Measurements from ENCODE around the gene JAK3. TPM values are rescaled to one million over a fixed set of nuclear protein-coding genes. Genes with fewer than 3 reads are reported as not detected.

Gene JAK3
- polyA plus RNA-seq, 1 of the 3 experiments (the other 2 are of a cell fraction) = 1.3 TPM

- peak; percentile 12 for DNase-seq
- WGBS (ENCODE audit: low lambda C conversion rate) = 76% methylated on average over 7 of the region's 9 CpGs
- no peaks in the 10 kb centered on the region for H3K9me2 ChIP-seq
- no peak overlapping the region for H3K9ac ChIP-seq
- ChIA-PET CTCF (interaction anchor here (0.6 to 0.8 kb wide), 2 partner anchors 16 to 111 kb away, joined by 3 to 4 read pairs; no protein-coding TSS in a partner anchor), POLR2A (no interaction called here)
- peaks cover 40% of the 10 kb centered on the region for H3K27me3 ChIP-seq (ENCODE audit: insufficient read depth)
- H3F3A ChIP-seq (replicated peaks; ENCODE audit: insufficient read depth) = no peaks in the 10 kb centered on the region
- H3K27ac ChIP-seq (ENCODE audit: low read depth in 2 of 2, low read length in 1 of 2) = no peak overlapping the region
- H3K36me3 ChIP-seq (replicated peaks in 1 of 2; ENCODE audit: control insufficient read depth in 1 of 2, insufficient read depth in 2 of 2, low read length in 1 of 2) = no peaks in the 10 kb centered on the region
- peaks cover 0 to 5% of the 10 kb centered on the region in 2 experiments; a peak in 1 of 4 replicates for H3K4me1 ChIP-seq (ENCODE audit: control insufficient read depth in 1 of 2, insufficient read depth in 2 of 2, low read depth in 1 of 2, low read length in 1 of 2)
- H3K4me2 ChIP-seq = no peak overlapping the region
- no peak overlapping the region for H2AFZ ChIP-seq (ENCODE audit: low read depth)
- H3K79me2 ChIP-seq (ENCODE audit: insufficient read depth) = no peaks in the 10 kb centered on the region
- no peaks in the 10 kb centered on the region for H4K20me1 ChIP-seq (ENCODE audit: insufficient read depth)
- no peaks in the 10 kb centered on the region for H3K9me3 ChIP-seq
- no peak for TF ChIP-seq ZBTB33 (IDR thresholded peaks at IDR 0.05; ENCODE audit: borderline replicate concordance, low read depth)
- TF ChIP-seq SIN3A (IDR thresholded peaks at IDR 0.05; ENCODE audit: borderline replicate concordance, low read depth, low read length) = no peak
- no peak for TF ChIP-seq PBX3 (IDR thresholded peaks at IDR 0.05)
- TF ChIP-seq MXI1 (IDR thresholded peaks at IDR 0.05; ENCODE audit: low read depth, low read length) = no peak
- TF ChIP-seq MAX (IDR thresholded peaks at IDR 0.05; ENCODE audit: low read depth) = no peak
- no peak for TF ChIP-seq POLR2AphosphoS5 (IDR thresholded peaks at IDR 0.05; ENCODE audit: low read depth, low read length)
- TF ChIP-seq FOXM1 (IDR thresholded peaks at IDR 0.05; ENCODE audit: low read depth) = no peak
- TF ChIP-seq RAD21 (IDR thresholded peaks at IDR 0.05; ENCODE audit: low read length) = no peak
- no peak for TF ChIP-seq EP300 (IDR thresholded peaks at IDR 0.05; ENCODE audit: borderline replicate concordance in 1 of 2, low read depth in 1 of 2, low read length in 1 of 2)
- no peak for TF ChIP-seq GATA2 (CRISPR knock-in tag; IDR thresholded peaks at IDR 0.05)
- TF ChIP-seq RCOR1 (IDR thresholded peaks at IDR 0.05; ENCODE audit: low read length) = no peak
- TF ChIP-seq NRF1 (IDR thresholded peaks at IDR 0.05; ENCODE audit: low read depth, low read length) = no peak
- TF ChIP-seq MEF2A (IDR thresholded peaks at IDR 0.05; ENCODE audit: borderline replicate concordance, low read depth) = no peak
- no peak overlapping the region; a peak in 1 of 4 replicates for H3K4me3 ChIP-seq (ENCODE audit: low read depth in 2 of 2, low read length in 1 of 2)
Observed at GRCh38 chr19:17874758-17875135, 27.0 kb upstream of the JAK3 start.

Data from SK-N-SH (cell line).